HG02943 (cell line): ENCODE results near the gene TEAD1.
"Not testable (repeated sequence)": the region's sequence is repeated elsewhere in the genome, so short reads cannot be mapped to it uniquely, and the experiment has no call there.

Source experiments
- ATAC-seq: cut with Tn5 transposase; IDR thresholded peaks from one replicate; pipeline ENCODE4 v1.9.1; 2021; ENCODE audit warnings: mild to moderate bottlenecking, low read depth, moderate library complexity; ENCODE audit not compliant: unreplicated experiment

TEAD1 gene

DNA sequence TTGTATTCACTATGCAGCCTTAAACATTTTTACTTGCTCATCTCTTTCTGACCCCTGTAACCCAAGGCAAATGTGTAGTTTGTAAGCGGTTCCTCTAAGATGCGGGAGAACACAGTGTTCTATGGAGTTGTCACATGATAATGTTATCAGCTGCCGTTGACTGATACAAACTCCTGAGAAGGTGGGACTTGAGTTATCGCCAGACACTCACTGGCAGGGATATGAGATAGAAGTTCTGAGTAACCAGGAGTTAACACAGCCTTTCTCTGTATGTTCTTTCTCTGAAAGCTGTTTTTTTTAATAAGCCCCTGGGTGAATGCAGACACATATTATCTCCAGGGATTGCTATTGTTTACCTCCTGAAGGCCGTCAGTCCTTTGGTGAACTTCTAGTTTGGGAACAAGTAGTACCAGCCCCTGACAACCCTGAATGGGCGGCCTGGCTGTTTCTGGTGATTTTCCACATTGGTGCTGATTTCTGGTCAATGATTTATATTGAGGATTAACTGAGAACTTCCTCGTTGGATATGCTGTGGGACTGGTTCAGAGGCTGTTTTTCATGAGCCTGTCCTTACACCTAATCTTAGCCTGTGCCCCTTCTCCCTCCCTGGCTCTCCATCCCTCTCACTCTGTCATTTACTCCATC, 179.6 kb downstream of the TEAD1 start:
- ATAC-seq = no peak

- ATAC-seq = no peak
These were observed 180.1 kb downstream of the TEAD1 start for GRCh38 chr11:12854297-12854661.

GRCh38 chr11:12854829-12855228, 180.6 kb downstream of the TEAD1 start:
- ATAC-seq = no peak

- ATAC-seq = no peak
These were observed 182.1 kb downstream of the TEAD1 start for GRCh38 chr11:12856338-12856737.

- ATAC-seq = no peak
These were observed 183.4 kb downstream of the TEAD1 start for GRCh38 chr11:12857572-12857971.

DNA sequence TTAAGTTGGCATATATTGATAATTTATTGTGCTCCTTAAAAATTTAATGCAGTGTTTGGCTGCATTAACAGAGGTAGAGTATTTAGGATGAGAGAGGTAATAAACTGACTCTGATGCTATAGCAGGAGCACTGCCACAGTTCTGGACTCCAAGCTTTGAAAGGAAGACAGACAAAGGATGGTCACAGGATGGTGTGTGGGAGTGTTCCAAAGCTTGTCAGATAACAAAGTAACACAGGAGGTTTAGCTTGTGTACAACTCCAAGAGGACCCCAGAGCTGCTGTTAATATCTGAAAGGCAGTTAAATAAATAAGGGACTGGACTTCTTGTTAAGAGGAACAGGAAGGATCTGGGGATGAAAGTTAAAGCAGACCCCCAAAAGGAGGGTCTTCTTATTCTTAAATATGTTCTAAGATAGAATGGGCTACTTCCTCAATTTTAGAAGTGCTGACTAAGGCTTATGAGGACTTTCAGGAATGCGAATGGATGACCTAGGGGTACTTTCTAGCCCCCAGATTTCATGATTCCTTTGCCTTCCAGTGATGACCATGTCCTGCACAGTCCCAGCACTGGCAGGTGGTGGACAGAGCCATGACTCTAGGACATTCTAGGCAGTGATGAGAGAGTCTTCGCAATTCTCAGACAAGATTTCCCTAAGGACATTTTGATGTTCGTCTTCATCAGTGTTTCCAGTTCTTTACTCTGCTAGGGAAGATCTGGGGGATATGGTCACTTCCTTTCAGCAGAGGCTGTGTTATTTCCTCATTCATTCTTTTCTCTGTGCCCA, 185.8 kb downstream of the TEAD1 start:
- no peak for ATAC-seq

DNA sequence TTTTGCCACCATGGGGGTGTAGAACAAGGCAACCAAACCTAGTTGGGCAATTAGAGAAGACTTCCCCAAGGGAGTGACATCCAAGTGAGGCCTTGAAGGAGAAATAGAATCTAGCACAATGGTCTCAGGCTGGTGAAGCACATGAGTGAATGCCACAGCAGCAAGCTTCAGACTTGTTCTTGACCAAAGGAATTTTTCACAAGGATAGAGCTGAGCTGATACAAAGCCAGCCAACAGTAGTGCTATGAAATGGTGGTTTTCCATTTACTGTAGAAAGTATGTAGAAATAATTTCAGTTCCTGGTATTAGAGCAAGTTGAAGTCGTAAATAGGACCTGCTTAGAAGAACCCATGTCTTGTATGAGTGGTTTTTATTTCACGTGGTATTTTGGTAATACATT, 186.6 kb downstream of the TEAD1 start:
- ATAC-seq = no peak

GRCh38 chr11:12862696-12863469, 188.7 kb downstream of the TEAD1 start:
- no peak for ATAC-seq

DNA sequence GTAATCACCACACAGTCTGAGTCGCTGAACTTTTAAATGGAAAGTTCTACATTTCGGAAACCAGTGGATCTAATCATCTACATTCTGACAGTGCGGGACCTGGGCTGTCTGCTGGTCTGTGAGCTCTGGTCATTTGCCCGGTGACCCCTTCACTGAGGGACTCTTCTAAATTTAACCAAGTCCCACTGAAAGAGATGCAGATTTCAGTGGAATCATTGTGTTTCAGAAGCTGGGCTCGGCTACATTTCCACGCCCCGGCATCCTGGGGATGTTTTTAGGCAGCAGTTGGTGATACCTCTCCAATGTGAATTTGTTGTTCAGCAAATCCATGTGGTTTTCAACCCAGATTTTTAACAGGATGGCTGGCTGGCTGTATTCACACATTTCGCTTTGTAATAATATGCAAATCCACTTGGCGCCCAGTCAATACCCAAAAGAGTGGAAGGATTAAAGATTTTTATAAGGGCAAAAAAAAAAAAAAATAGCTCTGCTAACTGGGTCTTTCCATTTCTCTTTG, 189.4 kb downstream of the TEAD1 start:
- no peak for ATAC-seq

GRCh38 chr11:12864316-12865156, 190.3 kb downstream of the TEAD1 start:
- ATAC-seq = no peak

- no peak for ATAC-seq
These were observed 191.8 kb downstream of the TEAD1 start for GRCh38 chr11:12865863-12866595.

- ATAC-seq = no peak
These were observed 193.3 kb downstream of the TEAD1 start for GRCh38 chr11:12867531-12867930.

DNA sequence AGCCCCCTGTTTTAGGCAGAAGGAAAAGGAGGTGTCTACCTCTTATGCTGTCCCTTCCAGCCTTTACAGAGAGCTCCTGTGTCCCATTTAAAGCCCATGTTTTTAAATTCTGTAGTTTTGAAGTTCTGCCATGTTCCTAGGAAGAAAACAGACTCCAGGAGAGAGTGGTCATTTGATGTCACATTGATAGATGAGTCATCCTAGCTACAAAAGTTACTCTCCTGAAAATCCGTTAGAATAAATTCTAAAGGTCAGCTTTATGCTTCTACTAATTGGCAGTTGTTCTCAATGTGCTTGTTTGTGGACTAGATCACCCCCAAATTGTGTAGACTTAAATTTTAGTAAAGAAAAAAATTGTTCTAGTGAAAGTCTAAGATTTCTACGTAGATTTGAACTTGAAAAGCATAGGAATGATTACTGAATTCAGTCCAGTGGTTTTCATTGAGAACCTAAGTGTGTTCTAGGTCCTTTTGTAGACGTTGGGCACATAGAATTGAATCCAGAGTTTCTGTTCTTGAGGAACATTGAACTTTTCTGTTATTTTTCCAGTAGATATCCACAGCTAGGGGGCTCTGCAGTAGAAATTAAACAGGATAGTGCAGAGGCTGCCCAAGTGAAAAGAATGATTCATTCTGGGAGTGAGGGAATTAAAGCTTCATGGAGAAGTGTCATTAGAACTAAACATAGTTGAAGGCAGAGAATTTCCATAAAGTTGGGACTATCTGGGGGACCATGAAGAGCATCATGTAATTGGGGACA, 194.3 kb downstream of the TEAD1 start:
- no peak for ATAC-seq

- ATAC-seq = no peak
These were observed 197.0 kb downstream of the TEAD1 start for GRCh38 chr11:12871241-12871640.

GRCh38 chr11:12871788-12872321, 197.6 kb downstream of the TEAD1 start:
- ATAC-seq = no peak

GRCh38 chr11:12876340-12876739, 202.1 kb downstream of the TEAD1 start:
- no peak for ATAC-seq

- no peak for ATAC-seq
These were observed 202.8 kb downstream of the TEAD1 start for GRCh38 chr11:12876988-12877387.

GRCh38 chr11:12877508-12877907, 203.3 kb downstream of the TEAD1 start:
- not testable (repeated sequence) for ATAC-seq

- no peak for ATAC-seq
These were observed 206.1 kb downstream of the TEAD1 start for GRCh38 chr11:12880327-12880726.
